ENCODE data around the gene SPOCK3.

GRCh38 chr4:167023364-167023925, 210.8 kb downstream of the SPOCK3 start:
- TF ChIP-seq CTCF (IDR thresholded peaks at IDR 0.05) (no peak), POLR2A (IDR thresholded peaks at IDR 0.05) (no peak)
